Fibroblast of the conjunctiva (primary cell): ENCODE data around the gene SLIT3.
"Not testable (repeated sequence)": the region's sequence is repeated elsewhere in the genome, so short reads cannot be mapped to it uniquely, and the experiment has no call there.

ENCODE experiments used
- DNase-seq: peaks from one replicate; pipeline ENCODE4 v3.0.0-alpha.2; 2010; ENCODE audit warnings: low read depth

The SLIT3 gene

DNA sequence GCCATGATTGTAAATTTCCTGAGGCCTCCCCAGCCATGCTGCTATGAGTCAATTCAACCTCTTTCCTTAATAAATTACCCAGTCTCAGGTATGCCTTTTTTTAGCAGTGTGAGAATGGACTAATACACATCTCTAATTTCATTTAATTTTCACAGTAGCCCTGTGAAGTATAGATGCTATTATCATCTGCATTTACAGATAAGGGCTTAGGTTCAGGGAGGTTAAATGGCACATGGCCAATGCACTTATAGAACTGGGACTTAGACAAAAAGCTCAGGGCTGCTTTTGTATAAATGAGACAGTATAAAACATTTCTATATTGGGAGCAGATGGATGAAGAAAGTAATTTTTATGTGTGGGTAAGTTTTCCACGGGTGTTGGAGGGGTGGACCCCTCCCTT lies 658.9 kb downstream of the SLIT3 start:
- no peak for DNase-seq

DNA sequence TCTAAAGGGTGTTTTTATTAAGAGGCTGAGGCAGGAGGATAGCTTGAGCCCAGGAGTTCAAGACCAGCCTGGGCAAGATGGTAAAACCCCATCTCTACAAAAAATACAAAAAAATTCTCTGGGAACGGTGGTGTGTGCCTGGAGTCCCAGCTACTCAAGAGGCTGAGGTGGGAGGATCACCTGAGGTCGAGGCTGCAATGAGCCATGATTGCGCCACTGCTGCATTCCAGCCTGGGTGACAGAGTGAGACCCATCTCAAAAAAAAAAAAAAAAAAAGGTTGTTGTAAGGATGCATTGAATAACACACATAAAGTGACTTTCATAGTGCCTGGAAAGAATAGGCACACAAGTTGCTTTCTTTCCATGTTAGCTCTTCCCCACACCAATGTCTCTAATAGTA lies 662.1 kb downstream of the SLIT3 start:
- DNase-seq, result not testable (repeated sequence)

DNA sequence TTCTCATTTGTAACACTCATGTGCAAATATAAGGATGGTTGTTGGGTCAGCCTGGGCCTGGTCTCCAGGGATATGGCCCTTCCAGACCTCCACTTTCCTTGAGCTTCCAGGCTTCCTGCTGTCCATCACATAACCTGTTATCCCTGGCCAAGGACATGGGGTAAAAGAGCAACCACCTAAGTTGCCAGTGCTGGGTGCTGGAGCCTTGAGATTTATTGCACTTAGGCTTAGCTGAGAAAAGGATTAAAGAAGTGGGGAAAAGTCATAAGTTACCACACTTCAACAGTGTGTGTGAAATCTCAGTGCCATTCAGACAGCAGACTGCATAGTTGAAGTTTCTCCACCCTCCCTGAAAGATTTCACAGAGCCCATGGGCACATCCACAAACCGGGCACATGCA lies 663.1 kb downstream of the SLIT3 start:
- no peak for DNase-seq

DNA sequence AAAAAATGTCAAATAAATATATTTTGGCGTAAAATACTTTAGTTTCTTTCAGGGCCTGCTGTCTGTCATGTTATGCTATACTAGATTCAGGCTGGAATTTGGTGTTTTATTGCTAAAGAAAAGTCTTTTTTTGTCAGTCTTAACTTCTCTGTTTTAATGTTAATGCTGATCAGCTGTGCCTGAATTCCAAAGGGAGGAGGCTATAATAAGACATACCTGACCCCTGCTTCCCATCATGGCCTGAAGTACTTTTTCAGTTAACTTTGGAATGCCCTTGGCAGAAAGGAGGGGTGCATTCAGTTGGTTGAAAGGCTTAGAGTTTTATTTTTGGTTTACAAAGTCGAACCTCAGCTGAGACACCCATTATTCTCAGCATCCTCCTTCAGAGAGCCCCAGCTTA lies 663.7 kb downstream of the SLIT3 start:
- no peak for DNase-seq

DNA sequence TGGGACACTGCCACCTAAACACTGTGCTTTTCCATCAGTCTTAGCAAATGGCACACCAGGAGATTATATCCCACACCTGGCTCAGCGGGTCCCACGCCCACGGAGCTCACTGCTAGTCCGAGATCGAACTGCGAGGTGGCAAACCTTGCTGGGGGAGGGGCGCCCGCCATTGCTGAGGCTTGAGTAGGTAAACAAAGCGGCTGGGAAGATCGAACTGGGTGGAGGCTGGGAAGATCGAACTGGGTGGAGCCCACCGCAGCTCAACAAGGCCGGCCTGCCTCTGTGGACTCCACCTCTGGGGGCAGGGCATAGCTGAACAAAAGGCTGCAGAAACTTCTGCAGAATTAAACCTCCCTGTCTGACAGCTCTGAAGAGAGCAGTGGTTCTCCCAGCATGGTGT lies 670.0 kb downstream of the SLIT3 start:
- DNase-seq, result not testable (repeated sequence)

DNA sequence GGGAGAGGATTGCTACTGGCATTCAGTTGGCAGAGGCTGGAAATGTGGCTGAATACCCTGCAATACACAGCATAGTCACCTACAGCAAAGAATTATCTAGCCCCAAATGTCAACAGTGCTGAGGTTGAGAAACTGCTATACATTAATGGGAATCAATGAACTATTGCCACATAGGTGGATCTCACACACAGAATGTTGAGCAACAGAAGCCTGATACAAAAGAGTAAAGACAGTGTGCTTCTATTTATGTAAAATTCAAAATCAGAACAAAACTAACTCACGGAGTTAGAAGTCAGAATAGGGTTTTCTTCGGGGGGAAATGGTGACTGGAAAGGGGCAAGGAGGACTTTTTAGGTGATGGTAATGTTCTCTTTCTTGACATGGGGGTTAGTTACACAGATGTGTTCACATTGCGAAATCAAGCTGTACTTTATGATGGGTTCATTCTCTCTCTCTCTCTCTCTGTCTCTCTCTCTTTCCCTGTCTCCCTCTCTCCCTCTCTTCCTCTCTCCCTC lies 676.0 kb downstream of the SLIT3 start:
- DNase-seq, result no peak

DNA sequence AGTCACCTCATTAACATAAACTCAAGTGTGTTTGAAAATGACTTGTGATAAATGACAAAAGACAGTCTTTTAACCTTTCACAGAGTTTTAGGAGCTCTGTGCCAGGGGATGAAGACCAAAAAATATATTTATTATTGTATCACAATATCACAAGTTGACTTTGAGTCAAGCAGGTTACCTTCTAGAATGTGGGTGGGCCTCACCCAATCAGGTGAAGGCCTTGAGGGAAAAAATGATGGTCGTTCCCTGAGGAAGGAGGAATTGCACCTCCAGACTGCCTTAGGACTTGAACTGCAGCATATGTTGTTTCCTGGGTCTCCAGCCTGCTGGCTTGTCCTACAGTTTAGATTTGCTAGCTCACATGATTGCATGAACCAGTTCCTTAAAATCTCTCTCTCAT lies 680.1 kb downstream of the SLIT3 start:
- no peak for DNase-seq

DNA sequence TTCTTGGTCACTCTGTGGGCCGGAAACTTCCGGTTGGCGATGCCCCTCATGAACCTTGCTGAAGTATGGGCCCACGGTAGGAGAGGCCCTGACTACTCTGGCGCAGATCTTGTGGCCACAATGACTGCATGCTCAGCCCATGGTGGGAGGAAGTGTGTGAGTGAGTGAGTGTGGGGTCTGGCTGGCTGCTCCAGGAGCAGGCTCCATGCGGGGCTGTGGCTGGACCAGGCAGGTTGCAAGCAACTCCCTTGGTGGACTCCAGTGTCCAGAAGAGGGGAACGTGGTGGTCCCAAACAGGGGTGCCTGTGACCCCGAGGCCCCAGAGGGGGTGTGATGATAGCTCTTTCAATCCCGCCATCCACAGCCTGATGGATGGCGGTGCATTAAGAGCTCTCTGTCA lies 686.3 kb downstream of the SLIT3 start:
- no peak for DNase-seq

DNA sequence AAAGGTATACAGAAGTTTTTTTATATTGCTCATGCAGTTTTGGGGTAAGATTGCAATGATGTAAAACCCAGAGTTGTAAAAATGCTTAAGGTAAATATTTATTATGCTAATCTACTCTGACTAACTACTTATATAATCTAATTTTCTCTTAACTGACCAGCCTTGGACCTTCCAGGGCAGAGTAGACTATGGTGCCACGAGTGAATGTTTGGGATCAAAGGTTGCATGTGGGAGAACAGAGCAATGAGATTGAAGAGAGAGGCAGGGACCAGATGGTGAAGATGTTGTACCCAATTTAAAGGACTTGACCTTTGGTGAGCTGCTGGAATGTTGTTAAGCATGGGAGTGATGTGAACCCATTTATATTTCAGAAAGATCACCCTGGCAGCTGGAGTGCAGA lies 686.9 kb downstream of the SLIT3 start:
- DNase-seq, result no peak

DNA sequence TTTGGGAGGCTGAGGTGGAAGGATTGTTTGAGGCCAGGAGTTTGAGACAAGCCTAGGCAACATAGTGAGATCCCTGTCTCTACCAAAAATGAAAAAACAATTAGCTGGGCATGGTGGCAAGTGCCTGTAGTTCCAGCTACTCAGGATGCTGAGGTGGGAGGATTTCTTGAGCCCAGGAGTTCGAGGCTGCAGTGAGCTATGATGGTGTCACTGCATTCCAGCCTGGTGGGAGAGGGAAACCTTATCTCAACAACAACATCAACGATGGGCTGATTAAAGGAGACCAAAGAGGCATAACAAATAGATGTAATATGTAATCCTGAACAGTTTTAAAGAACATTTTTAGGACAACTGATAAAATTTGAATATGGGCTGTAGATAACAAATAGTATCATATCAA lies 687.5 kb downstream of the SLIT3 start:
- DNase-seq, result no peak

DNA sequence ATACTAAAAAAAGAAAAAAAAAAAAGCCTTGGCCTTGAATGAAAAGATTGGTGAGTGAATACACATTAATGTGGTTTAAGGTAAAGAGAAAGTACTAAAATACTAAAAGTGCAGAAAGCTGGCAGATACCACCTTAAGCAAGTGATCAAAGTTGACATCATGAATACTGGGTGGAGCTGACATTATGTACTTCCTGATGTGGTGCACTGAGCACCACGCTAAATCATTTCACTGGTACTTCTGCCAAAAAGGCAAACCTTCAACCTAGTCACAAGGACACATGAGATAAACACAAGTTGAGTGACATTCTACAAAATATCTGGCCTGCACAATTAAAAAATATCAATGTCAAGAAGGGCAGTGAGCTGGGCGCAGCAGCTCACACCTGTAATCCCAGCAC lies 687.9 kb downstream of the SLIT3 start:
- DNase-seq, result no peak

DNA sequence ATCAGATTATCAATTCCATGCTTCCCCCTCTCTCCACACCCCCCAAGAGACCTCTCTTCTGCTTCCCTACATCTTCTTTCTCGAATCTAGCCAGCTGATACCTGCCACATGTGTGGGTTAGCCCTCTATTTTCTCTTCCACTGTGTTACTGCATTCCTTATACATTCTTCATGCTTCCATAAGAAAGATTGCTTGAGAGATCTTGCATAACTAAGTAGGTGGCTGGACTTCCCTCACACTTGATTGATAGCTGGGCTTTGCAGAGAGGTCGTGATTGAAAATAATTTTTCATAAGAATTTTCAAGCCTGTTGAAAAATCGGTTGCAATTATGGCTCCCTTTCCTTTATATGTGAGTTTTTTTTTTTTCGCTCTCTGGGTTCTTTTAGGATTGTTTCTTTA lies 688.8 kb downstream of the SLIT3 start:
- DNase-seq, result no peak
